Lung (tissue), 12 donors: Measurements from ENCODE around the gene PRKCE. TPM values are rescaled to one million over a fixed set of nuclear protein-coding genes. Genes with fewer than 3 reads are reported as not detected.
A peak's percentile ranks its signal among the peaks of the same experiment; 100 is the strongest.

Experiments
- ATAC-seq: fragments of 200-7000 bp; cut with Tn5 transposase; one replicate; pipeline ENCODE4 v1.9.1; 2020; ENCODE audit warnings: moderate number of reproducible peaks; ENCODE audit not compliant: insufficient read depth, low FRiP score
- DNase-seq, 3 donors: peaks; one replicate each; pipeline ENCODE4 v3.0.0-alpha.2; 2013 to 2017
- H3K27ac ChIP-seq, 2 donors: one replicate each; pipeline ENCODE4 v1.5.1; 2013; ENCODE audit warnings: mild to moderate bottlenecking in 2 of 2, moderate library complexity in 2 of 2, control low read depth in 1 of 2, inconsistent platforms in 1 of 2, low read depth in 1 of 2, low read length in 1 of 2
- H3K27me3 ChIP-seq, 3 donors: one replicate each; pipeline ENCODE4 v1.5.1; 2013; ENCODE audit warnings: low read length in 2 of 3; ENCODE audit not compliant: control insufficient read depth in 3 of 3, insufficient read depth in 3 of 3
- H3K36me3 ChIP-seq, 4 donors: one replicate each; pipeline ENCODE4 v1.5.1; 2013; ENCODE audit warnings: low read length in 4 of 4, mild to moderate bottlenecking in 1 of 4, moderate library complexity in 1 of 4; ENCODE audit not compliant: control insufficient read depth in 4 of 4, insufficient read depth in 4 of 4
- H3K4me1 ChIP-seq, 5 donors: one replicate each; pipeline ENCODE4 v1.5.1; 2013; ENCODE audit warnings: low read length in 5 of 5, mild to moderate bottlenecking in 2 of 5, moderate library complexity in 1 of 5; ENCODE audit not compliant: control insufficient read depth in 5 of 5, insufficient read depth in 5 of 5
- H3K4me3 ChIP-seq: one replicate; pipeline ENCODE4 v1.5.1; 2013; ENCODE audit warnings: mild to moderate bottlenecking, control low read depth, moderate library complexity
- H3K9ac ChIP-seq, 2 donors: one replicate each; pipeline ENCODE4 v1.5.1; 2013; ENCODE audit warnings: low read length in 2 of 2, control low read depth in 1 of 2; ENCODE audit not compliant: insufficient read depth in 1 of 2
- H3K9me3 ChIP-seq, 4 donors: one replicate each; pipeline ENCODE4 v1.5.1; 2013; ENCODE audit warnings: low read length in 3 of 4, mild to moderate bottlenecking in 1 of 4, moderate library complexity in 1 of 4; ENCODE audit not compliant: control insufficient read depth in 4 of 4, insufficient read depth in 3 of 4
- CTCF ChIP-seq: IDR thresholded peaks from 2 replicates; pipeline ENCODE4 v1.5.1; 2012; ENCODE audit warnings: mild to moderate bottlenecking; ENCODE audit errors: control extremely low read depth, extremely low read depth
- WGBS, 2 donors: extraction: QIAGEN DNeasy Blood & Tissue Kit; methylation state at CpG; one replicate each; pipeline ENCODE4 v1.1.7; 2013; 5-methylcytosine and 5-hydroxymethylcytosine counted together
- polyA plus RNA-seq, 2 donors: library from polyadenylated mRNA; stranded (reverse); fragments of 200-250 nt; gene quantifications; one replicate each; pipeline ENCODE4 v1.2.1, GENCODE V29; 2013
- total RNA-seq, 2 donors: library from RNA; depleted of rRNA in 1 of 2; stranded (reverse); fragments of >200 nt in 1 of 2; gene quantifications; one replicate each; pipeline ENCODE4 v1.2.1, GENCODE V29; 2014 to 2021
- donor health status: control.
- donor health status: control.
- donor health status: Bipolar disorder and iron deficiency.
- donor health status: healthy.
- donor health status: DM: yes; HTN: yes; CAD: no.

Gene PRKCE
- total and polyA plus RNA-seq, 4 donors: 12.5 to 82.2 (median 32.1) TPM

- H3K27ac ChIP-seq: no peak overlapping the region
- ATAC-seq (no peak), DNase-seq (peak in 2 of 3 donors; percentile 50 to 57)
- H3K4me3 ChIP-seq: no peak overlapping the region
- 79 to 83% methylated on average over 2 of the region's 2 CpGs for WGBS, 2 donors
- H3K27me3 ChIP-seq: no peaks in the 10 kb centered on the region
- no peaks in the 10 kb centered on the region for H3K9me3 ChIP-seq
- TF ChIP-seq CTCF: no peak
- H3K9ac ChIP-seq: no peak overlapping the region
- H3K4me1 ChIP-seq: peaks cover 5 to 42% (median 10%) of the 10 kb centered on the region in 5 donors
- H3K36me3 ChIP-seq: peaks cover 0 to 2% (median 0%) of the 10 kb centered on the region in 4 donors
These were observed 390.0 kb downstream of the PRKCE start for GRCh38 chr2:46041434-46041833.

GRCh38 chr2:46042207-46042637, 390.7 kb downstream of the PRKCE start:
- H3K27me3 ChIP-seq: no peaks in the 10 kb centered on the region
- peaks cover 0 to 2% (median 0%) of the 10 kb centered on the region in 4 donors for H3K36me3 ChIP-seq
- WGBS, 2 donors: 75 to 82% methylated on average over 4 of the region's 4 CpGs
- no peak overlapping the region for H3K4me3 ChIP-seq
- ATAC-seq: no peak
- no peak overlapping the region for H3K9ac ChIP-seq
- H3K9me3 ChIP-seq: no peaks in the 10 kb centered on the region
- TF ChIP-seq CTCF: no peak
- peaks cover 5 to 48% (median 11%) of the 10 kb centered on the region in 5 donors for H3K4me1 ChIP-seq
- H3K27ac ChIP-seq: no peak overlapping the region
- no peak for DNase-seq

GRCh38 chr2:46042711-46043110, 391.2 kb downstream of the PRKCE start:
- WGBS, 2 donors: 62 to 86% methylated on average over 3 of the region's 3 CpGs
- H3K9me3 ChIP-seq: no peaks in the 10 kb centered on the region
- H3K4me1 ChIP-seq: peaks cover 5 to 49% (median 15%) of the 10 kb centered on the region in 5 donors
- peaks cover 0 to 2% (median 0%) of the 10 kb centered on the region in 4 donors for H3K36me3 ChIP-seq
- H3K27me3 ChIP-seq: no peaks in the 10 kb centered on the region
- no peak for DNase-seq
- TF ChIP-seq CTCF: no peak
- no peak overlapping the region for H3K9ac ChIP-seq
- no peak overlapping the region for H3K27ac ChIP-seq
- ATAC-seq: no peak
- no peak overlapping the region for H3K4me3 ChIP-seq

- Histone ChIP-seq H3K9me3 (no peaks in the 10 kb centered on the region), H3K4me3 (no peak overlapping the region), H3K4me1 (peaks cover 0 to 45% (median 20%) of the 10 kb centered on the region in 5 donors), H3K36me3 (no peaks in the 10 kb centered on the region), H3K27me3 (no peaks in the 10 kb centered on the region), H3K9ac (no peak overlapping the region), H3K27ac (peak overlapping the region in 1 of 2 donors; percentile 2)
- ATAC-seq (peak; percentile 17), DNase-seq (no peak)
- TF ChIP-seq CTCF: no peak
These were observed 394.4 kb downstream of the PRKCE start for GRCh38 chr2:46045888-46046287.
